Spinal cord (tissue), 10 donors: ENCODE data around the gene NDFIP1. TPM values are rescaled to one million over a fixed set of nuclear protein-coding genes. Genes with fewer than 3 reads are reported as not detected.

ENCODE experiments used
- DNase-seq, 6 donors: peaks; one replicate each; pipeline versions ENCODE4 v3.0.0 to v3.0.0-alpha.2; 2013 to 2015; ENCODE audit warnings: low spot score in 6 of 6, low read depth in 4 of 6
- H3K27ac ChIP-seq: one replicate; pipeline ENCODE4 v1.5.1; 2013; ENCODE audit warnings: low read depth, low read length, control low read depth
- H3K27me3 ChIP-seq: one replicate; pipeline ENCODE4 v1.6.1; 2013; ENCODE audit warnings: low read length; ENCODE audit not compliant: control insufficient read depth, insufficient read depth
- H3K36me3 ChIP-seq: one replicate; pipeline ENCODE4 v1.6.1; 2013; ENCODE audit warnings: low read length; ENCODE audit not compliant: control insufficient read depth, insufficient read depth
- H3K4me1 ChIP-seq: one replicate; pipeline ENCODE4 v1.6.1; 2013; ENCODE audit warnings: low read length; ENCODE audit not compliant: control insufficient read depth, insufficient read depth
- H3K4me3 ChIP-seq: one replicate; pipeline ENCODE4 v1.5.1; 2013; ENCODE audit warnings: low read depth, low read length, control low read depth
- H3K9me3 ChIP-seq: one replicate; pipeline ENCODE4 v1.6.1; 2013; ENCODE audit warnings: low read length; ENCODE audit not compliant: control insufficient read depth, insufficient read depth
- WGBS: methylation state at CpG from one replicate; pipeline ENCODE4 v1.1.5; 2013; ENCODE audit warnings: missing lambda C conversion rate; ENCODE audit not compliant: insufficient coverage; 5-methylcytosine and 5-hydroxymethylcytosine counted together
- polyA plus RNA-seq, 2 donors: library from polyadenylated mRNA; unstranded; fragments of 120-200 nt; gene quantifications; one replicate each; pipeline ENCODE4 v1.2.1, GENCODE V29; 2013; ENCODE audit not compliant: insufficient read length in 2 of 2
- total RNA-seq, 2 donors: library from RNA; depleted of rRNA in 1 of 2; stranded (reverse); fragments of 120-200 nt in 1 of 2; fragments of >200 nt in 1 of 2; gene quantifications; one replicate each; pipeline versions ENCODE4 v1.2.3 to v1.2.4, GENCODE V29; 2013 to 2014
- donor health status: healthy.

Gene NDFIP1
- total and polyA plus RNA-seq, 4 donors, result 86.0 to 279 (median 231) TPM

GRCh38 chr5:142073362-142073988 is 35.1 kb upstream of the NDFIP1 start:
- Histone ChIP-seq H3K4me3 (no peak overlapping the region), H3K27ac (no peak overlapping the region), H3K4me1 (no peaks in the 10 kb centered on the region), H3K27me3 (no peaks in the 10 kb centered on the region), H3K9me3 (no peaks in the 10 kb centered on the region), H3K36me3 (no peaks in the 10 kb centered on the region)
- 64% methylated on average over 1 of the region's 2 CpGs for WGBS
- DNase-seq, result no peak

DNA sequence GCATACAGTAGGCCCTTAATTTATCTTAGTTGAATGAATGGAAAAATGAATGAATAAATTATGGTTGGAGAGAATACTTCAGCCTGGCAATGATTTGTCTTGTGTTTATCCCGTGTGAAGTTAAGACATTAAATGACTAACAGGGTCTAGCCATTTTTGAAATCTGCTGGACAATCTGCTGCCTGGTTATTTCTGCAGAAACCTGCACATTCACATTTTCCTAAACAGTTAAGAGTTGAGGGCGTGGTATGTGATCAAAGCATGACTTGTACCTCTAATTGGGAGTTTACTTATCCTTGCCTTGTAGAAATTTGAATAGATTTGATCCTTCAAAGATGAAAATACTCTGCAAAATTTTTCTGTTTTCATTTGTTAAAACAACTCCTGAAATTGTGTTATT is 34.6 kb upstream of the NDFIP1 start:
- H3K4me3 ChIP-seq, result no peak overlapping the region
- no peaks in the 10 kb centered on the region for H3K27me3 ChIP-seq
- H3K27ac ChIP-seq, result no peak overlapping the region
- H3K4me1 ChIP-seq, result no peaks in the 10 kb centered on the region
- DNase-seq, result no peak
- no peaks in the 10 kb centered on the region for H3K36me3 ChIP-seq
- no peaks in the 10 kb centered on the region for H3K9me3 ChIP-seq
- no CpG with 5 or more reads among the region's 2 CpGs for WGBS

GRCh38 chr5:142078221-142078620 is 30.4 kb upstream of the NDFIP1 start:
- WGBS, result 55% methylated on average over 3 of the region's 3 CpGs
- Histone ChIP-seq H3K4me3 (no peak overlapping the region), H3K36me3 (no peaks in the 10 kb centered on the region), H3K27me3 (no peaks in the 10 kb centered on the region), H3K9me3 (no peaks in the 10 kb centered on the region), H3K4me1 (no peaks in the 10 kb centered on the region), H3K27ac (no peak overlapping the region)
- peak in 1 of 6 donors; percentile 80 for DNase-seq

DNA sequence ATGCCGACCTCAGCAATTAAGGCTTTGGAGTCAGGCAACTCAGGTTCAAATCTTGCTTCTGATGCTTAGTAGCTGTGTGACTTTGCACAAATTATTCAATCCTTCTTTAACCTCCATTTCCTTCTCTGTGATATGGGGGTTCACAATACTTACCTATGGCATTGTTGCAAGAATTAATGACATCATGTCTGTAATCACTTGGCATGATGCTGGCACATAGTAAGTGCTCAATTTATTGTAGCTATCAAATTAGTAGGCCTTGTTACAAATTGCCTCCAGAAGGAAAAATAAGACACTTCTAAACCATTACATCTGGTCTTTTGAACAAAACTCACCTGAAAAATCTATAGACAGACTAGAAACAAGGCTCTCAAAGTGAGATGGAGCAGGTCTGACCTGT is 29.9 kb upstream of the NDFIP1 start:
- Histone ChIP-seq H3K4me3 (no peak overlapping the region), H3K4me1 (no peaks in the 10 kb centered on the region), H3K9me3 (no peaks in the 10 kb centered on the region), H3K27ac (no peak overlapping the region), H3K36me3 (no peaks in the 10 kb centered on the region), H3K27me3 (no peaks in the 10 kb centered on the region)
- WGBS, result no CpG with 5 or more reads among the region's 1 CpG
- no peak for DNase-seq

DNA sequence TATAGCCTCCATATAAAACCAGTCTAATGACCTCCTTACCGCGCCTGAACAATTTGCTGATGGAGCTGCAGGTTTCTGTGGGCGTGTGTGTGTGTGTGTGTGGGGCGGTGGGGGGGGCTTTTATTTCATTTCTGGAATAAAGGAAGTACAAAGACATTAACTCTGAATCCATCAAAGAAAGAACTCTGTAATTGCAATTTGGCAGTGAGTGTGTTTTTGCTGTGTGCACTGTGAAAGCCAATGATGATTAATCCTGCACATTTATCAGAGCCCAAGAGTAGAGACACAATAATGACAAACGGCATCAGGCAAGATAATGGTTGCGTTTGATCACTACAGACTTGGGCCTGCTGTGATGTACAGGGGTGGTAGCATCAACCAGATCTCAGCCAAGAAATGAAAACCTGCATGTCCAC is 29.3 kb upstream of the NDFIP1 start:
- Histone ChIP-seq H3K4me1 (no peaks in the 10 kb centered on the region), H3K4me3 (no peak overlapping the region), H3K36me3 (no peaks in the 10 kb centered on the region), H3K9me3 (no peaks in the 10 kb centered on the region), H3K27me3 (no peaks in the 10 kb centered on the region), H3K27ac (no peak overlapping the region)
- DNase-seq, result peak in 2 of 6 donors; percentile 53 to 87
- no CpG with 5 or more reads among the region's 6 CpGs for WGBS

DNA sequence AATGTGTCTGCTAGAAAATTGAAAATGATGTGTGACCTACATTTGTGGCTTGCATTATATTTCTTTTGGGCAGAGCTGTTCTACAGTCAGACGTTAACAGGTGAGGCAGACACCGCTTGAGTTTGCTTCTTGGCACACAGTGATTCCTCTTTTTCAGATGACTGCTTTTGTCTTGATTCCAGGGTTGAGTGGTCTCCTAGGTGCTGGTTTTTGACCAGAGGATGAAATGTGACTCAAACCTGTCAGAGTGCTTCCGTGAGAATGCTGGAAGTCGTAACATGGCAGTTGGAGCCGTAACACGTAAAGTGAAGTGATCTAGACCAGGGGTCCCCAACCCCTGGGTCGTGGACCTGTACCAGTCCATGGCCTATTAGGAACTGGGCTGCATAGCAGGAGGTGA is 28.3 kb upstream of the NDFIP1 start:
- WGBS, result 56% methylated on average over 7 of the region's 7 CpGs
- Histone ChIP-seq H3K27ac (no peak overlapping the region), H3K27me3 (no peaks in the 10 kb centered on the region)

GRCh38 chr5:142082182-142082781 is 26.3 kb upstream of the NDFIP1 start:
- Histone ChIP-seq H3K27me3 (no peaks in the 10 kb centered on the region), H3K36me3 (no peaks in the 10 kb centered on the region), H3K4me1 (no peaks in the 10 kb centered on the region), H3K9me3 (no peaks in the 10 kb centered on the region), H3K27ac (no peak overlapping the region), H3K4me3 (no peak overlapping the region)
- no peak for DNase-seq

More for the DNA sequence above, 28.3 kb upstream of the NDFIP1 start:
- H3K36me3 ChIP-seq, result no peaks in the 10 kb centered on the region
- no peak for DNase-seq
- H3K9me3 ChIP-seq, result no peaks in the 10 kb centered on the region
- H3K4me3 ChIP-seq, result no peak overlapping the region
- H3K4me1 ChIP-seq, result no peaks in the 10 kb centered on the region

DNA sequence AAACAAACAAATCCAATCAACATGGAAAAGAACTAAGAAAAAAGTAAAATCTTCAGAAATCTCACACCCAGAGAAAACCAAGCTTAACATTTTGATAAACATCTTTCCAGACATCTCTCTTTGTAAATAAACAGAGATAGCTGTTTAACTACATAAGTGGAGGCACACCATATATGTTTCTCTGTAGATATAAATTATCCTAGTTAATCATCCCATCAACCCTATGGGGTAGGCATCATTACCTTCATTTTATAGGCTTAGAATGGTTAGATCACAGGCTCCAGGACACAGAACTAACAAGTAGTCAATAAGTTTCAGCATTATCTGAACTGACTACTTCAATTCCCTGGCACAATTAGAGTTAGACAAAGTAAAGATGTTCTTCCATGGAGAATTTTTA is 22.4 kb upstream of the NDFIP1 start:
- Histone ChIP-seq H3K9me3 (no peaks in the 10 kb centered on the region), H3K27me3 (no peaks in the 10 kb centered on the region), H3K4me1 (no peaks in the 10 kb centered on the region), H3K27ac (no peak overlapping the region), H3K4me3 (no peak overlapping the region), H3K36me3 (no peaks in the 10 kb centered on the region)
- no peak for DNase-seq

DNA sequence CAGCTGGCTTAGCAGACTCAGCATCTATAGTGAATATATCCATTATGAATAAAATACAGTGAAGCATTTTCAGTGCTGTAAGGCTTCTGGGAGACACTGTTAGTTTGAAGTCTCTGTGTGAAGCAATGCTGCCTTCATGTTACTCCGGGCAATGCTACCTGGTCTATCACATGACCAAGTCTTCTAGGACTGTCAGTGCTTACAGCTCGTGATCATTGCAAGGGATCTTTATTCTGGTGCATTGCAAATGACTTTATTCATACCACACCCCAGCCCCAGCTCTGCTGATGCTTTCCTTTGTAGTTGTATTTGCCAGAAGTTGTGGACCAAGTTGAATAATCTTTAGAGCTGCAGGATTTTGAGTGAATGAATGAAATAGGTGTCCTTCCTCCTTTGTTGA is 21.9 kb upstream of the NDFIP1 start:
- WGBS, result 57% methylated on average over 1 of the region's 2 CpGs

GRCh38 chr5:142087920-142088679 is 20.5 kb upstream of the NDFIP1 start:
- H3K4me1 ChIP-seq, result no peaks in the 10 kb centered on the region
- no peaks in the 10 kb centered on the region for H3K27me3 ChIP-seq
- H3K27ac ChIP-seq, result no peak overlapping the region
- 89% methylated on average over 11 of the region's 12 CpGs for WGBS
- no peak overlapping the region for H3K4me3 ChIP-seq
- H3K36me3 ChIP-seq, result no peaks in the 10 kb centered on the region
- DNase-seq, result no peak
- H3K9me3 ChIP-seq, result no peaks in the 10 kb centered on the region

More for the DNA sequence above, 21.9 kb upstream of the NDFIP1 start:
- H3K27ac ChIP-seq, result no peak overlapping the region
- H3K4me1 ChIP-seq, result no peaks in the 10 kb centered on the region
- H3K36me3 ChIP-seq, result no peaks in the 10 kb centered on the region
- H3K9me3 ChIP-seq, result no peaks in the 10 kb centered on the region
- H3K4me3 ChIP-seq, result no peak overlapping the region
- no peaks in the 10 kb centered on the region for H3K27me3 ChIP-seq
- DNase-seq, result no peak
